Uterus (tissue), 4 donors: Measurements from ENCODE around the gene LKAAEAR1. TPM values are rescaled to one million over a fixed set of nuclear protein-coding genes. Genes with fewer than 3 reads are reported as not detected.

Experiments used
- DNase-seq, 2 donors: peaks; one replicate each; pipeline ENCODE4 v3.0.0-alpha.2; 2019 to 2020
- H3K27ac ChIP-seq, 2 donors: fragments of 200-600 bp; sonication (generic); 1 replicate in 1 of 2; 2 replicates in 1 of 2; pipeline ENCODE4 v1.5.1; 2016 to 2018
- H3K27me3 ChIP-seq, 2 donors: fragments of 200-600 bp; sonication (generic); one replicate each; pipeline ENCODE4 v1.5.1; 2018 to 2019; ENCODE audit warnings: control low read depth in 1 of 2
- H3K36me3 ChIP-seq, 2 donors: fragments of 200-600 bp; sonication (generic); one replicate each; pipeline ENCODE4 v1.5.1; 2019; ENCODE audit warnings: control low read depth in 1 of 2
- H3K4me1 ChIP-seq, 2 donors: fragments of 200-600 bp; sonication (generic); one replicate each; pipeline ENCODE4 v1.5.1; 2018 to 2019; ENCODE audit warnings: control low read depth in 1 of 2
- H3K4me3 ChIP-seq, 2 donors: fragments of 200-600 bp; sonication (generic); 1 replicate in 1 of 2; 2 replicates in 1 of 2; pipeline ENCODE4 v1.5.1; 2018 to 2019; ENCODE audit warnings: mild to moderate bottlenecking in 1 of 2
- H3K9me3 ChIP-seq, 2 donors: fragments of 200-600 bp; sonication (generic); one replicate each; pipeline ENCODE4 v1.5.1; 2019; ENCODE audit warnings: control low read depth in 1 of 2
- POLR2A ChIP-seq, 2 donors: fragments of 450-650 bp; IDR thresholded peaks; one replicate each; pipeline ENCODE4 v1.6.1; 2016; ENCODE audit warnings: antibody characterized with exemption in 2 of 2, mild to moderate bottlenecking in 1 of 2, moderate library complexity in 1 of 2
- intact Hi-C: fragments of 100-400 bp; cut with DNase I; formaldehyde crosslinking; loops from one replicate; pipeline ENCODE4 v1.15.1; 2023; ENCODE audit warnings: low total_unique reads
- total RNA-seq, 4 donors: library from RNA; depleted of rRNA in 3 of 4; stranded (reverse); fragments of >200 nt in 3 of 4; gene quantifications; one replicate each; pipeline versions ENCODE4 v1.1.0 to v1.2.4, GENCODE V29; 2014 to 2023
- TF ChIP-seq, protein P1 (sequence below), 4 experiments: fragments of 200-600 bp in 2 of 4; fragments of 450-650 bp in 2 of 4; sonication (generic) in 2 of 4; IDR thresholded peaks; one replicate each; pipeline ENCODE4 v1.5.1; 2016 to 2019; ENCODE audit warnings: antibody characterized with exemption in 4 of 4, mild to moderate bottlenecking in 2 of 4, moderate library complexity in 1 of 4
- donor health status: DM: yes; HTN: yes; CAD: no.

LKAAEAR1 gene
- total RNA-seq, 4 donors from 2014 or later: not detected

- peaks cover 0 to 2% of the 10 kb centered on the region in 2 donors for H3K27me3 ChIP-seq
- no peaks in the 10 kb centered on the region for H3K36me3 ChIP-seq
- no peaks in the 10 kb centered on the region for H3K4me1 ChIP-seq
- no peak overlapping the region for H3K4me3 ChIP-seq
- no peak for DNase-seq
- intact Hi-C loops: no loop called here
- no peaks in the 10 kb centered on the region for H3K9me3 ChIP-seq
- H3K27ac ChIP-seq: no peak overlapping the region
- TF ChIP-seq, protein P1, sequence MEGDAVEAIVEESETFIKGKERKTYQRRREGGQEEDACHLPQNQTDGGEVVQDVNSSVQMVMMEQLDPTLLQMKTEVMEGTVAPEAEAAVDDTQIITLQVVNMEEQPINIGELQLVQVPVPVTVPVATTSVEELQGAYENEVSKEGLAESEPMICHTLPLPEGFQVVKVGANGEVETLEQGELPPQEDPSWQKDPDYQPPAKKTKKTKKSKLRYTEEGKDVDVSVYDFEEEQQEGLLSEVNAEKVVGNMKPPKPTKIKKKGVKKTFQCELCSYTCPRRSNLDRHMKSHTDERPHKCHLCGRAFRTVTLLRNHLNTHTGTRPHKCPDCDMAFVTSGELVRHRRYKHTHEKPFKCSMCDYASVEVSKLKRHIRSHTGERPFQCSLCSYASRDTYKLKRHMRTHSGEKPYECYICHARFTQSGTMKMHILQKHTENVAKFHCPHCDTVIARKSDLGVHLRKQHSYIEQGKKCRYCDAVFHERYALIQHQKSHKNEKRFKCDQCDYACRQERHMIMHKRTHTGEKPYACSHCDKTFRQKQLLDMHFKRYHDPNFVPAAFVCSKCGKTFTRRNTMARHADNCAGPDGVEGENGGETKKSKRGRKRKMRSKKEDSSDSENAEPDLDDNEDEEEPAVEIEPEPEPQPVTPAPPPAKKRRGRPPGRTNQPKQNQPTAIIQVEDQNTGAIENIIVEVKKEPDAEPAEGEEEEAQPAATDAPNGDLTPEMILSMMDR (IDR thresholded peaks at IDR 0.05): no peak
- no peak for TF ChIP-seq POLR2A (IDR thresholded peaks at IDR 0.05)
These were observed 11.6 kb downstream of the LKAAEAR1 start for GRCh38 chr20:64072498-64073063.

- Histone ChIP-seq H3K27ac (no peak overlapping the region), H3K27me3 (no peaks in the 10 kb centered on the region)
These were observed 12.6 kb downstream of the LKAAEAR1 start for GRCh38 chr20:64071341-64072332.

GRCh38 chr20:64070244-64070993, 13.8 kb downstream of the LKAAEAR1 start:
- no peaks in the 10 kb centered on the region for H3K9me3 ChIP-seq
- H3K36me3 ChIP-seq: no peaks in the 10 kb centered on the region
- H3K27me3 ChIP-seq: no peaks in the 10 kb centered on the region
- intact Hi-C loops: no loop called here
- no peak overlapping the region for H3K4me3 ChIP-seq
- no peak overlapping the region for H3K27ac ChIP-seq
- TF ChIP-seq POLR2A (IDR thresholded peaks at IDR 0.05): no peak
- TF ChIP-seq, protein P1 (IDR thresholded peaks at IDR 0.05): no peak
- no peaks in the 10 kb centered on the region for H3K4me1 ChIP-seq
- no peak for DNase-seq

More at GRCh38 chr20:64071341-64072332, 12.6 kb downstream of the LKAAEAR1 start:
- no peak for DNase-seq
- no peaks in the 10 kb centered on the region for H3K36me3 ChIP-seq
- no peaks in the 10 kb centered on the region for H3K4me1 ChIP-seq
- H3K9me3 ChIP-seq: no peaks in the 10 kb centered on the region
- TF ChIP-seq, protein P1 (IDR thresholded peaks at IDR 0.05): no peak
- intact Hi-C loops: no loop called here
- no peak overlapping the region for H3K4me3 ChIP-seq

- no peak for TF ChIP-seq POLR2A (IDR thresholded peaks at IDR 0.05)
- TF ChIP-seq, protein P1 (IDR thresholded peaks at IDR 0.05): peak in 3 of 4 experiments; percentile 22 to 42 (median 41)
- Histone ChIP-seq H3K27me3 (no peaks in the 10 kb centered on the region), H3K9me3 (no peaks in the 10 kb centered on the region), H3K27ac (no peak overlapping the region), H3K4me3 (no peak overlapping the region), H3K36me3 (no peaks in the 10 kb centered on the region), H3K4me1 (peaks cover 0 to 3% of the 10 kb centered on the region in 2 donors)
- intact Hi-C loops: no loop called here
- no peak for DNase-seq
These were observed 14.5 kb downstream of the LKAAEAR1 start for GRCh38 chr20:64069614-64070243.
